GM21619 (cell line): Measurements from ENCODE around the gene CUL4A.
"Not testable (repeated sequence)": the region's sequence is repeated elsewhere in the genome, so short reads cannot be mapped to it uniquely, and the experiment has no call there.

Source experiments
- ATAC-seq: cut with Tn5 transposase; IDR thresholded peaks from one replicate; pipeline ENCODE4 v1.9.1; 2021; ENCODE audit not compliant: unreplicated experiment

Gene CUL4A

DNA sequence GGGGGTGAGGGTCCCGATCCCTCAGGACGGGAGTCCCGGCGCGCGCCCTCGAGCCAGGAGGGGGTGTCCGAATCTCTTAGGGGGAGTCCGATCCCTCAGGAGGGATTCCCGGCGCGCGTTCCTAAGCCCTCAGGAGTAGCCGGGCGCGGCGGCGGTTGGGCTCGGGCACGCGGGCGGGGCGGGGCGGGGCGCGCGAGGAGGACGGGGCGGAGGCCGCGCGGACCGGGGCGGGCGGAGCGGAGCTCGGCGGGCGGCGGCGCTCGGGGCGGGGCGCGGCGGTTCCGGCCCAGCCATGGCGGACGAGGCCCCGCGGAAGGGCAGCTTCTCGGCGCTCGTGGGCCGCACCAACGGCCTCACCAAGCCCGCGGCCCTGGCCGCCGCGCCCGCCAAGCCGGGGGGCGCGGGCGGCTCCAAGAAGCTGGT lies at the start of gene CUL4A:
CUL4A (plus strand) TSS at position 278 of the 423 bp plus-strand sequence; CDS start at position 293, 15 bp downstream.
- peak; percentile 38 for ATAC-seq

DNA sequence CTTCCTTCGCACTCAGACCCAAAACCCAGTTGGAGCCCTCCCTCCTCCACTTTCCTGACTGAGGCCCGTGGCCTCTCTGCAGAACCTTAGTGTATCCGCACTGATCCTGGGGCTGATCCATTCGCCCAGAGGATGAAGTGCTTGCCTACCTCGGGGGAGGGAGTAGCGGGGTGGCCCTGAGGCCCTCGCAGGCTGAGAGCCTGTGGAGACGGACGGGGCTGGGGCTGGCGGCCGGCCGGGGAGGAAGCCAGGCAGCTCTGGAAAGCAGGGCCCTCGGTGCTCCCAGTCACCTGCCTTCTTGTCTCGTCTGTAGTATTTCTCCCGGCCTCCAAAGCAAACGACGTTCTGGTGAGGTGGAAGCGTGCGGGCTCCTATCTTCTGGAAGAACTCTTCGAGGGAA lies 49.7 kb upstream of the CUL4A start:
- ATAC-seq = no peak

DNA sequence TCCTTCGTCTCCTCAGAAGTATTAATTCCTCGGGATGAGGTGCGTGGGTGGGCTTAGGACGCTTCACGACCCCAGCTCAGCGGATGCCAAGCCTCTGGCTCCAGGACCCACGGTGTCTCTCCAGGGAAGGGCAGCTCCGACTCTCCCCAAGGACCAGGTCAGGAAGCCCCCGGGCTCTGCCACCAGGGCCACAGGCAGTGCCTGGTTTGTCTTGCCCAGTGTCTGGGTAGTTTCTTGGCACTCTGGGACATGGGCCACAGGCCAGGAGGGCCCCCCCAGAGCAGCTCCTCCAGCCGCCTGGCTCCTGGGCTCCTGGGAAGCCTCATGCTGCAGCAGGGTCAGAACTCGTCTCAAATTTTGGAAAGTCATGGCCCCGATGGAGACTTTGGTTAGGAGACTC lies 48.4 kb upstream of the CUL4A start:
- no peak for ATAC-seq

DNA sequence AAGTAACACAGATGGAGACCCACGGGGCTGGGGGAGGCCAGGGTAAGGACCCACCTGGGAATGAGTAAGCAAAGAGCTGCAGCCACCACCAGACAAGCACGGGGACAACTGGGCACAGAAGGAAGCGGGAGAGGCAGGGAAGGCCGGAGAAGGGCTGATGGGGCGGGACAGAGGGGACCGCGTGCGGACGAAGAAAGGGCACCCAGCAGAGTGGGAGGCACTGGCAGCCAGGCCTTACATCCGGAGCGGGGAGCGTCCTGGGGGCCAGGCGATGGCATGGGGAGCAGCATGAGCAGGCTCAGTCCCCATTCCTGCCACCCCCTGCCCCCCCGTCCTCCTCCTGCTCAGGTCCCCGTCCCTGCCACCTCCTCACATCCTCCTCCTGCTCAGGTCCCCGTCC lies 48.0 kb upstream of the CUL4A start:
- ATAC-seq = no peak

DNA sequence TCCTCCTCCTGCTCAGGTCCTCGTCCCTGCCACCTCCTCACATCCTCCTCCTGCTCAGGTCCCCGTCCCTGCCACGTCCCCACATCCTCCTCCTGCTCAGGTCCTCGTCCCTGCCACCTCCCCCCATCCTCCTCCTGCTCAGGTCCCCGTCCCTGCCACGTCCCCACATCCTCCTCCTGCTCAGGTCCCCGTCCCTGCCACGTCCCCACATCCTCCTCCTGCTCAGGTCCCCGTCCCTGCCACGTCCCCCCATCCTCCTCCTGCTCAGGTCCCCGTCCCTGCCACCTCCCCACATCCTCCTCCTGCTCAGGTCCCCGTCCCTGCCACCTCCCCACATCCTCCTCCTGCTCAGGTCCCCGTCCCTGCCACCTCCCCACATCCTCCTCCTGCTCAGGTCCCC lies 47.4 kb upstream of the CUL4A start:
- not testable (repeated sequence) for ATAC-seq

DNA sequence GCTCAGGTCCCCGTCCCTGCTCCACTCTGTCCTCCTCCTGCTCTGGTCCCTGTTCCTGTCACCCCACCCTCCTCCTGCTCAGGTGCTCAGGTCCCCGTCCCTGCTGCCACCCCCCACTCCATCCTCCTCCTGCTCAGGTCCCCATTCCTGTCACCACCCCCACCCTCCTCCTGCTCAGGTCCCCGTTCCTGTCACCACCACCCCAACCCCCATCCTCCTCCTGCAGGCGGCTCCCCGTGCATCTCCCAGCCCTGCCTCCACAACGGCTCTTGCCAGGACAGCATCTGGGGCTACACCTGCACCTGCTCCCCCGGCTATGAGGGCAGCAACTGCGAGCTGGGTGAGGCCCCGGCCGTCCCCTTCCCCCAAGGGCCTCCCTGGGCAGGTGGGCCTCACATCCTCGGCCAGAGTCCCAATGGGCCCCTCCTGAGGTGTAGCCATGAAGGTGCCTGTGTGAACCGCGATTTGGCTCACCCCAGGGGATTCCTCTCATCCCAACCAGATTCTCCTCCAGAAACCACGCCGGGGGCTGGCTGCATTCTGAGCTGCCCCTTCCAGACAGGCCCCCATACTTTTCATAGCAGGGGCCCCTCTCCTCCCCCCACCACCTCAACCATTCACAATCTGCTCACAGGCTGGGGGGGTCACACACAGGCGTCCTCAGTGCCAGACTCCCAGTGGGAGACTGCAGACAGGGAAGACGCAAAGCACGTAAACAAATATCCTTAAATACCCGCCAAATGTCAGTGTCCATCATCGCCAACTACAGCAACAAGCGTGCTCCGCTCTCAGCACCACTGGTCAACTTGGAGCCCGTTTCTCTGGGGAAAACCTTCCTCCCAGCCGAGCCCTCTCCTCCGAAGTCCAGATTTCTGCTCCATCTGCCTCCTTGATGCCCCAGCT lies 46.4 kb upstream of the CUL4A start:
- no peak for ATAC-seq

DNA sequence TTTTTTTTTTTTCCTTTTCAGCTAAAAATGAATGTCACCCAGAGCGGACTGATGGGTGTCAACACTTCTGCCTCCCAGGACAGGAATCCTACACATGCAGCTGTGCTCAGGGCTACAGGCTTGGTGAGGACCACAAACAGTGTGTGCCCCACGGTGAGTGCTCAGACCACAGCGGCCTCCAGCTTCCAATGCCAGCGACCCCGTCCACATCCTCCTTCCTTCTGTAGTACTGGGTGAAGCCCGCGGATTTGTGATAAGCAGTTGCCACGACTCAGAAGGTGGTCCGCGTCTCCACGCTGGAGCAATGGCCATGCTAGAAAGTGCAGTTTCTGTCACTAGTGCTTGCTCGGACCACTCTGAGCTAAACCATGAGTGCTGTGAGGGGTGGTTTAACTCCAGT lies 44.9 kb upstream of the CUL4A start:
- ATAC-seq = no peak

DNA sequence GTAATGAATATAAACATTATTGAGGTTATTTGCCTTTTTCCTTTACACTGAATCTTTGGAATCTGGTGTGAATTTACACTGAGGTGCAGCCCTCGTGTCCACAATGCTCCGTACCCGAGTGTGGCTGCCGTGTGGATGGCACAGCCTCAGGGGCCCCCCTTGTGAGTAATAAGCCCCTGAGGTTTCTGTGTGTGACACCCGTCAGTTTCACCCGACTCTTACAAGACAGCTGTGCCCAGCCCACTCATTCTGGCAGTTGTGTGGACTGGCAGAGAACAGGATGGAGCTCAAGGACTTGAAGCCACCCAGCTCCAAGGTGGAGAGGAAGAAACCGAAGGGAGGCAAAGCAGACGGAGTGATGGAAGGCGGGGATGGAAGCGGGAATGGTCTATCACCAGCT lies 43.1 kb upstream of the CUL4A start:
- ATAC-seq = no peak

DNA sequence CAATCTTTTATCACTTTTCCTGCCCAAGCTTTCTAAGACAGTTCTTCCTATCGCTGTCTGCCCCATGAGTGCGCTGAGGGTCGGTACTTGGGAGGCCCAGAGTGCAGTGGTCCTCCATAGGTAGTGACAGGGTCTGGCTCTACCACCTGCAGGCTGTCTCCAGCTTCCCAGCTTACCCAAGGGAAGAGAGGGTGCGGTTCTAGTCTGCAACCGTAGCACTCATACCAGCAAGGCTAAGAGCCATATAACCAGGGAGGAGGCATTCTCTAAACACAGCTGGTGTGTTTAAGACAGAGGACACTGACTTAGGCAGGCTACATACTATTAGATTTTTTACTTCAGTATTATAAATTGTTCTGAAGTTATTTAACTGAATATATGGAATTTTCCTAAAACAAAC lies 42.7 kb upstream of the CUL4A start:
- no peak for ATAC-seq

DNA sequence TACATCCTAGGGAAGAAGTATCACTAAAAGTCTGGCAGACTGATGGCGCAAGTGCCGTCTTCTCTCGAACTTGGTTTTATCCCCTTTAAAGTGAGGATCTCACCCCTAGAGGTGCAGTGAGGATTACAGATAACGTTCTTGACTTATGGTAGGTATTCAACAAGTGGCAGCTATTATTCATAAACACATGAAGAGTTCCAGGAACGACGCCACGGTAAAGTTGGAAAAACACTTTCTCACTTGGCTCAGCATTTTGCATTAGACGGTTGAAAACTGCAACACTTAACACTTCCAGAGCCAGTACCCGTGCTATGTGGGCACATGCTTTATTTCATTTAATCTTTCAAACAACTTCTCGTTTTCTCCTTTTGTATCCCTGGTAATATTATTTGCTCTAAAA lies 42.3 kb upstream of the CUL4A start:
- ATAC-seq = no peak

DNA sequence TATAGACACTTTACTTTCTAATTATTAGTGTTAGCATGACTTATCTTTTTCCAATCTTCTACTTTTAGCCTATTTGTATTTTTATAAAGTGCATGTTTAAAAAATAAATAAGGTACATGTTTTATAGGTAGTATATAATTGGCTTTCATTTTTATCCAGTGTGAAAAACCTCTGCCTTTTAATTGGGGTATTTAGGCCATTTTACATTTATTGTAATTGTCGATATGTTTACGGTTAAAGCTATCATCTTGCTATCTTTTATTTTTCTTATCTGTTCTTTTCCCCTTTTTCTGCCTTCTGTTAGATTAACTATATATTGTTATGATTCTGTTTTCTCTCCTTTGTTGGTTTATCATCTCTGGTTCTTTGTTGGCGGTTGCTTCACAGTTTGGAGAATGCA lies 41.8 kb upstream of the CUL4A start:
- no peak for ATAC-seq

DNA sequence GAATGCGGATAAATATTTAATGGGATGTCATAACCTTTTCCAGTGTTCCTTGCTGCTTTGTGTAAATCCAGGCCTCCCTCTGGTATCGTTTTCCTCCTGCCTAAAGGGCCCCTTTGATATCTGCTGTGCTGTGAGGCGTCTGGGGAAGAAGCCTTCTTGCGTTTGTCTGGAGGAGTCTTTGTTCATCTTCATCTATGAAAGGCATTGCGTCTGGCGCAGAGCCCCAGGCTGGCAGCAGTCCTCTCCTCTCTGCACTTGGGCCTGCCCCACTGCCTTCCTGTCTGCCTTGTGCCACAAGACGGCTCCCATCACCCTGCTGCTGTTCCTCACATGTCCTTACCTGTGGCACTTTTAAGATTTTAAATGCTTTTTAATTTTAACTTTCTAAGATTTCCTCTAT lies 41.2 kb upstream of the CUL4A start:
- no peak for ATAC-seq

DNA sequence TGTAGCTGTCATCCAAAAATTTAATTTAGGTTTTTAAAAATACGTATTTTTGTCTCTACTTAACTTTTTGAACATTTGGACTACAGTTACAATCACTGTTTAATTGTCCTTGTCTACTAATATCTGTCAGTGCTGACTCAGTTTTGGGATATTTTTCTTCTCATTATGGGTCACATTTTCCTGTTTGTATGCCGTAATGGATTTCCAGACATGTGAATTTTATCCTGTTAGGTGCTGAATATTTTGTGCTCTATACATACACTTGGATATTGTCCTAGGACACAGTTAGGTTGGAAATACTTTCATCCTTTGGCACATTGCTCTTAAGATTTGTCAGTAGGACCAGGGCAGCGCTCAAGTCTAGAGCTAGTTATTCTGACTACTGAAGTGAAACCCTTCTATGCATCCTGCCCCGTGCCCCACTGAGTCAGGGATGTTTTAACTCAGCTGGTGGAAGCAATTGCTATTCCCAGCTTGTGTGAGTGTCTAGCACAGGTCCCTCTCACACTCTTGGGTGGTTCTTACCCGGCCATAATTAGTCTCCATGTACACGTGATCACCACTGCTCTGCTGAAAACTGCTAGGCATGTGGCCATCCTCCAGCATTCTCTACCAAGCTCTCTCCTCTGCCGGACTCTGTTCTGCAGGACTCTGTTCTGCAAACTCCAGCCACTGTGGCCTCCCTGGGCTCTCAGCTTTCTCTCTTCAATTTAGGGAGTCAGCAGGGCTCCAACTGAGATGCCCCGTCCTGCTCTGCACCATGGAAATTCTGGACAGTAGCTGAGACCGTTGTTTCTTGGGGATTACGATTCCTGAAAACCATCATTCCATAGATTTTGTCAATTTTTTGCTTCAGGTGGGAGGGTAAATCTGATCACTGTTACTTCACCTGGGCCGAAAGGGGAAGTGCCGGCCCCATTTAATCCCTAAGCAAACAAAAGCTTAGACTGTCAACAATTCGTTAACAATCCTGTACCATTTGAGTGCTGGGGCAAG lies 39.8 kb upstream of the CUL4A start:
- ATAC-seq = no peak

DNA sequence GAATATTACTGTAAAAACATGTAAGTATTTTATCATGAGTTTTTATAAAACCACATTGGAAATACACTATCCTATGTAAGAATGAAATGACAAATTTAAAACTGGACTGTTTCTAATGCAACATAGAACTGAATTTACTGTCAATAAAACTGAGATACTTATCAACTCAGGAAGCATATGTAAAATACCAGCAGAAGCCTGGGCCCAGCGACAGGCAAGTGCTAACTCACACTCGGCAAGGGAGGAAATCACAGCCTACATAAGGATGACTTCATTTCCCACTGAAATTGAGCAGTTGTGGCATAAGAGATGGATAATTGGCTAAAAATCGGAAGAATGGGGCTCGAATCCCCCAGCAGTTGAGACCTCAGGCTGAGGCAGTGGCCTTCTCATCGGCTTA lies 38.9 kb upstream of the CUL4A start:
- ATAC-seq = no peak

DNA sequence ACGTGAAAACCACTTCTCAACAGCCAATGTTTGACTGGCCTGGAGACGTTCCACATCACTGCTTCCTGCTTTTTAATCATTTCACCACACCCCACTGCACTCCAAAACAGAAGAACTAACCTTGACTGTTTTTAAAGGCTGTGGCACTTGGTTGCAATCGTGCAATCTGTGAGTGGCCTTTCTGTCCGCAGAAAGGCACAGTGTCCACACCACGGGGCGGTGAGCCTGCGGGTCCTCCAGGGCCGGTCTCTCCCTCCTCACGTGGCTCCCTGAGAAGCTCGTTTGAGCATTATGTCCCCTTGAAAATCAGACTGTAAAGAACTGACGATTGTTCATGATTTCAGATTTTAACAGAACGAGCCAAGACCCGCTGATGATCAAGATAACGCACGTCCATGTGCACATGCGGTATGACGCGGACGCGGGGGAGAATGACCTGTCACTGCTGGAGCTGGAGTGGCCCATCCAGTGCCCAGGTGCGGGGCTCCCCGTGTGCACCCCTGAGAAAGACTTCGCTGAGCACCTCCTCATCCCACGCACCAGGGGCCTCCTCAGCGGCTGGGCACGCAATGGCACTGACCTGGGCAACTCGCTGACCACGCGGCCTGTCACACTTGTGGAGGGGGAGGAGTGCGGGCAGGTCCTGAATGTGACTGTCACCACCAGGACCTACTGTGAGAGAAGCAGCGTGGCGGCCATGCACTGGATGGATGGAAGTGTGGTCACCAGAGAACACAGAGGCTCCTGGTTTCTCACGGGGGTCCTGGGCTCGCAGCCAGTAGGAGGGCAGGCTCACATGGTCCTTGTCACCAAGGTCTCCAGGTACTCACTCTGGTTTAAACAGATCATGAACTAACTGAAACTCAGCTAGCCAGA lies 37.9 kb upstream of the CUL4A start:
- no peak for ATAC-seq

DNA sequence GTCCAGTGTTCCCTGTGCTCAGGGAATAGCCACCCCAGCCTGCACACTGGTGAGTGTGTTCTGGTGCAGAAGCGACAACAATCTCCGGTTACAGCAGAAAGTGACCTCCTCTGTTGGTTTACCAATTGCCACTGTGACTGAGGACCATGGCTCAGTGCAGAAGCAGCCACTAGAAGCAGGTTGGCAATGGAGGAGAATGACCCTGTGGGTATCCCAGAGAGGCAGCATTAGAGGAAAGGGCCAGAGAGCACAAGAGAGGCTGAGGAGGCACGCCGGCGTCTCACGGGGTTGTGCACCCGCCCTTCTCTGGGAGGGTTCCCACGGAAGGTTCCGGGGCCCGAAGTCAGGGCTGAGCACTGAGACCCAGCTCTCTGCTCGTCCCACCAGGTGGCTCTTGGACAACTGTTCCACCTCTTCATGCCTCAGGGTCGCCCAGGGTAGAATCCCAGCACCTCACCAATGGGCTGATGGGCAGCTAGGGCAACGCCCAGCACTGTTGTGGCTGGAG lies 36.9 kb upstream of the CUL4A start:
- no peak for ATAC-seq

DNA sequence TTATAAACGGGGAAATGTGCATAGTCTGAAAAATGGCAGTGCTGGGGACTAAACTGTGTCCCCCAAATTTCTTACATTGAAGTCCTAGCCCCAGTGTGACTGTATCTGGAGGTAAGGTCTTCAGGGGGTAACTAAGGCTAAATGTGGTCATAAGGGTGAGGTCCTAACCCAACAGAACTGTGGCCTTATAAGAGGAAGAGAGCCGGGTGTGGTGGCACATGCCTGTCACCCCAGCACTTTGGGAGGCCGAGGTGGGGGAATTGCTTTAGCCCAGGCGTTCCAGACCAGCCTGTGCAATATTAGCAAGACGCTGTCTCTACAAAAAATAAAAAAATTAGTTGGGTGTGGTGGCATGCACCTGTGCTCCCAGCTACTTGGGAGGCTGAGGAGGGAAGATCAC lies 33.1 kb upstream of the CUL4A start:
- ATAC-seq = no peak

DNA sequence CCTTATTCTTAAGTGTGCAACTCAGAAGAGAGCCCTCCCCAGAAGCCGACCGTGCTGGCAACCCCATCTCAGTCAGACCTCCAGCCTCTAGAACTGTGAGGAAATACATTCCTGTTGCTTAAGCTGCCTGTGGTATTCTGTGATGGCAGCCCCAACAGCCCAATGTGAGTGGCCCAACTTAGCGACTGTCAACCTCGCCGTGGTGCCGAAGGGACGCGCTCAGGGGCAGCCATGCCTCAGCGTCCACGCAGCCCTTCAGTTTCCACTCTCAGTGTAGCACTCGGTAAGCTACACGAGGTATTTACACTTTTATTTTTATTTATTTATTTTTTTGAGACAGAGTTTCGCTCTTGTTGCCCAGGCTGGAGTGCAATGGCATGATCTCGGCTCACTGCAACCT lies 32.6 kb upstream of the CUL4A start:
- ATAC-seq = no peak

DNA sequence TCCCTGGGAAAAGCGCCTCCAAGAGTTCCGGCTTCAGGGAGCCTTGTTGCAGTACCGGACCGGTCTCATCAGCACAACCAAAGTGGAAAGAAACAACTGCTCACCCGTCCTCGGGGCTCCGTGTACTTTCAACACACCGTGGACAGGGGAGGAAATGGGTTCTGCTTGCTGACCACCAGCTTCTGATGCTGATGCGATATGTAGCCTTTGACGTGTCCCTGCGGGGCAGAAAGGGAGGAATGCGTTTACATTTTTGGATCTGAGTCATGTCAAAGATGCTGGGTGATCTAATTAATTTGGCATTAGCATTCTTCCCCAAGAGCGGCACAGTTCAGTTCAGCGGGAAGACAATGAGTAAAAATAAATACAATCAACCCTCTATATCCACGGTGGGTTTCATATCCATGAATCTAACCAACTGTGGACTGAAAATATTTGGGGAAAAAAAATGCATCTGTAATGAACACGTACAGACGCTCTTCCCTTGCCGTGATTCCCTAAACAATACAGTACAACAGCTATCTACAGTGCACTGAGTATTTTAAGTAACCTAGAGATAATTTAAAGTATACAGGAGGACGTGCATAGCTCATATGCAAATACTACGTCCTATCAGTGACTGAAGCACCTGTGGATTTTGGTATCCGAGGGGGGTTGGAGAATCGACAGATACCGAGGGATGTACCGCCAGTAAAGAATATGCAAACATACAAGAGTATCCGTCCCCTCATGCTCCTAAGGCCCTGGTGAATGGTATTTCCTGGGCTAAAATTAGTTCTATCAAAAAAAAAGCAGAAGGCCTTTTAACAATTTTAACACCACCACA lies 31.1 kb upstream of the CUL4A start:
- no peak for ATAC-seq

DNA sequence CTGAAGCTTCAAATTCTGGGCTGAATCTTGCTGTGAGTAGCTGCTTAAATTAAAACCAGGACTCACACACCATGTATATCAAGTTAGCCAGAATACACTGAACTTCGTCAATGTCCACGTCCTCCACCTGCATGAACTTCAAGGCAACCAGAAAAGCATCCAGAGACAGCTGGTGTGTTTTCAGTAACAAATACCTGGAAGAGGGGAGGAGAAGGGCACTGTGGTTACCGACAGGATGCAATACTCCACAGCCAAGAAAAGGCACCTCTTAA lies 30.6 kb upstream of the CUL4A start:
- ATAC-seq = no peak
